Pons (tissue), 1 donor: ENCODE data around the gene PRKCE.

Experiments
- DNase-seq: peaks from one replicate; pipeline ENCODE4 v3.0.0-alpha.2; 2016; ENCODE audit warnings: low spot score

The PRKCE gene

DNA sequence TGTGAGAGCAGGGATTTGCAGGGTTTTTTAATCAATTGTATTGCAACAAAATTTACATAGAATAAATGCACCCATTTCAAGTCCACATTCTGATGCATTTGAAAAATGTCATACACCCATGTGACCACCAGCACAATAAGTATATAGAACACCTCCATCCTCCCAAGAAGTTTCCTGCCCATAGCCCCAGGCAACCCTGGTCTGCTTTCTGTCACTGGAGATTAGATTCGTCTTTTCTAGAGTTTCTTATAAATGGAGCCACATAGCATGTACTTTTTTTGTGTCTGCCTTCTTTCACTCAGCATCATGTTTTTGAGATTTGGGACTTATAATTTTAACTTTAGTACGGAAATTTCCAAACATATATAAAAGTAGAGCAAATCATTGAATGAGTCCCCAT, 518.6 kb downstream of the PRKCE start:
- no peak for DNase-seq

DNA sequence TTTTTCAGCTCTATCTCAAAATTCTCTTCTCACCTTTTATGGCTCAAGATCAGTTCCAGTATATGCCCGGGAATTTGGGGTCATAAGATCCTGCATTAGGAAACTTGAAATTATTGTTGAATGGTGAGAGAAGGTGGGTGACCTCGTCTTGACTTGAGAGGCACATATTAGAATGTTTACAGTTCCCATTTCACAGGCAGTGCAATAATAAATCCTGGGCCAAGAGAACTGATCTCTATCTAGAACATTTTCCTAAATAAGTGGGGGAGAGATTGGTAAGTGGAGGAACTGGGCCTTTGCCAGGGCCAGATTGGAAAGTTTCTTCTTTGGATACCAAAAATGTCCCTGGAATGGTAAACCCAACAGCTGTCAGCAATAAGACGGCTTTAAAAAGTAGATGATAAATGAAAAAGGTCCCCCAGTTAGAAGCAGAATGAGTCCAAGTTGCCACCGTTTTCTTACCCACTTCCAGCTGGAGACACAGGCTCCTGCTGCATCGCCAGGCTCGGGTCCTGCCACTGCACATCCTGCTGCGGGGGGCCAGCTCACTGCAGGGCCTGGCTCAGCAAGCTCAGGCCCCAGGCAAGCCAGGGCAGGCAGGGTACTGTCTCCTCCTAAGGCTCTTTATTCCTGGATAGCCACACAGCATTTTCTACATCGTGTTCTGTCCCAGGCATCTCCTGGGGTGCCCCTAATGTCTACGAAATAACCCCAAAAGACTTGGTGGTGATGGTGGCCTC, 519.3 kb downstream of the PRKCE start:
- no peak for DNase-seq

DNA sequence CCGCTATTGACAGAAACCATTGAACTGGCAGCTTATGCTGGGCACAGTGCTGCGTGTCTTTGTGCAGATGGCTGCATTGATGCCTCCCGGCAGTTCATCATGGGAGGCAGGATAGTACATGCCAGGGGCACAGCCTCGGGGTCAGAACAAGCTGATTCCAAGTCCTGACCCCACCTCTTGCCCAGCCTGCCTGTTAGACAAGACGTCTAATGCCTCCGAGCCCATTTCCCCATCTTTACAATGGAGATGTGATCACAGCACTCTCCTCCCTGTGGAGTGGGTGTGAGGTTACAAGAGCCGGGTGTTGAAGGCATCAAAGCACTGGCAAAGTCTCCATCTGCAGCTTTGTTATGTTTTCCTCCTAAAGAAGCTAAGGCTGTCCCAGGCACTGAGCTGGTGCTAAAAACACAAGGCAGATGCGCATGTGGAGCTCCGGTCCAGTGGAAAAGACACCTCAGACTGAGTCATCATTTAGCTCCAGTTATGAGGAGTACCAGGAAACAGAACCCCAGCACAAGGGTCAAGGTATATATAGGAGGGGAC, 520.0 kb downstream of the PRKCE start:
- DNase-seq = no peak

DNA sequence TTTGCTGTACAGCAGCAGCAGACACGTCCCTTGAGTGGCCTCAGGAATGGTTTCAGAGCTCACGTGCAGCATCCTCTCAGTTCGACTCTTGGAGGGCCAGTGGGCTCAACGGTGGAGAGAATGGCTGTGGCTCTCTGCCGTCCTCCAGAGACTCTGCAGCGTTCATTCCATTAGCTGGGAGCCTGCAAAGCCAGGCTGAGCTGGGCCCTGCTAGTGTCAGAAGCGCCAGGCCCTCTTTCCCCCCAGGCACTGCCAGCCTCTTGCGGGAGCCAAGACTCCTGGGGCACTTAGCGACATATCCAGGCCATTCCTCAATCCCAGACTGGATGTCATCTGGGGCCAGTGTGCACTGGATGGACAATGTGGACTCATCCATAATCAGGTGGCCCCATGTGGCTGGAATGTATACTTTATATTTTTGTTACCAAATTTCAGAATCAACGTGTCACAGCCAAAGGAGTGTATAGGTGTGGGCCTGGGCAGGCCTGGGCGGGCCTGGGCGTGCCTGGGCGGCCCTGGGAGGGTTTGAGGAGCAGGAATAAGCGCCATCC, 520.6 kb downstream of the PRKCE start:
- DNase-seq = no peak

DNA sequence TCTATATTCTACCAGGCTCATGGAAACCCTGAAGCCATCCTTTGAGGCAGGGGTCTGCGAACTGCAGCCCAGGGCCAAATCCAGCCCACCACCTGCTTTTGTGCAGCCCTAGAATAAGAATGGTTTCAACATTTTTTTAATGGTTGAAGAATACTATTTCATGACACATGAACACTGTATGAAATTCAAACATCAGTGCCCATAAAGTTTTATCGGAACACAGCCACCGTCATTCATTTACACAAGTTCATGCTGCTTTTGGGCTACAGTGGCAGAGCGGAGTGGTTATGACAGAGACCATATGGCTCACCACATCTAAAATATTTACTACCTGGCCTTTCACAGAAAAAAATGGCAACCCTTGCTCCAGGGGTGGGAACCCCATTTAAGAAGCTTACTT, 521.6 kb downstream of the PRKCE start:
- no peak for DNase-seq

DNA sequence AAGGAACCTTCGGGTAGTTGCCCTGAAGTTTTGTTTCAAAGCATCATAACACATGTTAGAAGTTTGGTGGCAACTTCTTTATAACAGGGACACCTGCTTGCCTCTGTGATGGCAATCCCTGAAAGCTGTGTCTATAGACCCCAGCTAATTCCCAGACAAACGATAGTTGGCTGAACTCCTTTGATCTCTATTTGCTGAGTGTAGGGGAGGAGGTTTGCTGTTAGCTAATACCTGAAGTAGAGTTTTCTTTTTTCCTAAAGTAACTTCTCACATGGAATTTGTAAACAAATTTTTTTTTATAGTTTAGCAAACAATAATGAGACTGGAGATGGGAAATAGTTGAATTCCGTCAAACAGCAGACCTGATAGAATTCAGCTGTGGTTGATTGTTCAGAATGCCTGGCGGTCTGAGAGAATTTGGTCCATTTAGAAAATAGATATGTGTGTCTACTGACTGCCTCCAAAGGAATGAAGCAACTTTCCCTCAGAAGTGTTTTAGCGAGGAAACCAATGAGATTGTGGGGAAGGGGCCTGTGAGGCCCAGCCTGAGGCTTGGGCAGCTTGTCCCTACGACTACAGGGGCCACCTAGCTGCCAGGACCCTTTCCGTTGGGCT, 522.3 kb downstream of the PRKCE start:
- DNase-seq = no peak

DNA sequence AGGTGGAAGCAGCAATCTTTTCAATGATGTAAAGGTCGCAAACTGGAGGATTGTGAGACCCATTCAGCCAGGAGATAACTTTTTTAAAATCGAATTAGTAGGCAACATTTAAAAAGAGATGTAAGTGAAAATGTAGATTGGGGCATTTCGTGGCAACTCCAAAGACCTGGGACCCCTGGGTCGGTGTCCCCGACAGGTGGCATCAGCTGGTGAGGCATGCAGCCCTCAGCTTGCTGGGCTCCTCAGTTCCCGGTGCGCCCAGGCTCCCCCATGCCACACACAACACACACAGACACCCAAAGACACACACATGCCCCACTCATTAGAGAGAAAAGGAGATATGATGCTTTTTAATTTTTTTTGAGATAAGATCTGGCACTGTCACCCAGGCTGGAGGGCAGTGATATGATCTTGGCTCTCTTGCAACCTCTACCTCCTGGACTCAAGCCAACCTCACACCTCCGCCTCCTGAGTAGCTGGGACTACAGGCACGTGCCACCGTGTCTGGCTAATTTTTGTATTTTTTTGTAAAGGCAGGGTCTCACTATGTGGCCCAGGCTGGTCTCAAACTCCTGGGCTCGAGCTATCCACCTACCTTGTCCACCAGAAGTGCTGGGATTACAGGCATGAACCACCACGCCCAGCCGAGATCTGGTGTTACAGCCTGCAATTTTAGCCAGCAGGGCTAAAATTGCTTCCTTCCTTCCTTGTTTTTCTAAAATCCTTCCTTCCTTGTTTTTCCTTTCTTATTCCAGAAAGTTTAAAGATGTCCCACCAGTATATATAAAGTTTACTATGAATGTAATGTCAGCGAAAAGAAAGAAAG, 523.1 kb downstream of the PRKCE start:
- no peak for DNase-seq

DNA sequence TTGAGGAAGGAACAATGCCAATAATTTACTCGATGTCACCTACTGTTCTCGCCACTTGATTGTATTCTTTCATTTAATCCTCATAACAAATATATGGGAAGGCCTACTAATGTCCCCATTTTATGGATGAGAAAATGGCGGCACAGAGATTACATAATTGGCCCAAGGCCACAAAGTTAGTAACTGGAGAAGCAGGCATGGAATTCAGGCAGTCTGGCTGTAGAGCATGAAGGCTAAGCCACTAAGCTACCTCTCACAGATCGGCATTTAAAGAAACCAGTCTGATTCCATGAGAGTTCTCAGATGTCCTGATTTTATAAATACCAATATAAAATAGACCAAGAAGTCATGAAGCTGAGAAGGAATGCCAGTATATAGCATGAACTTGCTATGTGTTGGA, 523.9 kb downstream of the PRKCE start:
- no peak for DNase-seq

DNA sequence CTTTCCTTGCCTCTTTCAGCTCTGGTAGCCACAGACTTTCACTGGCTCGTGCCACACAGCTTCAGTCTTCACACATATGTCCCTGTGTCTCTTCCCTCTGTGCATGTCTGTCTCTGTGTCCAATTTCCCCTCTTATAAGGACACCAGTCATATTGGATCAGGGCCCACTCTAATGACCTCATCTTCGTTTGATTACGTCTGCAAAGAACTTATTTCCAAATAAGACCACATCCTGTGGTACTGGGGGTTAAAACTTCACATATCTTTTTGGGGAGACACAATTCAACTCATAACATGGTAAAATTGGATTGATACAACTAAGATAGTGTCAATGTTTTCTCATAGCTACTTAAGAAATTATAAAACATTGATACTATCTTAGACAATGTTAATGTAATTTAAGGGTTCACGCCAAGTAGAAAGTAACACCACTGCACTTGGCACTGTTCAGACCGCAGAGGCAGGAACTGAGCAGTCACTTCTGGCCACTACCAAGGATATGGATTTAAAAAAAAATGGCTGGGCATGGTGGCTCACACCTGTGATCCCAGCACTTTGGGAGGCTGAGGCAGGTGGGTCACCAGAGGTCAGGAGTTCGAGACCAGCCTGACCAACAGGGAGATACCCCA, 526.1 kb downstream of the PRKCE start:
- DNase-seq = no peak

DNA sequence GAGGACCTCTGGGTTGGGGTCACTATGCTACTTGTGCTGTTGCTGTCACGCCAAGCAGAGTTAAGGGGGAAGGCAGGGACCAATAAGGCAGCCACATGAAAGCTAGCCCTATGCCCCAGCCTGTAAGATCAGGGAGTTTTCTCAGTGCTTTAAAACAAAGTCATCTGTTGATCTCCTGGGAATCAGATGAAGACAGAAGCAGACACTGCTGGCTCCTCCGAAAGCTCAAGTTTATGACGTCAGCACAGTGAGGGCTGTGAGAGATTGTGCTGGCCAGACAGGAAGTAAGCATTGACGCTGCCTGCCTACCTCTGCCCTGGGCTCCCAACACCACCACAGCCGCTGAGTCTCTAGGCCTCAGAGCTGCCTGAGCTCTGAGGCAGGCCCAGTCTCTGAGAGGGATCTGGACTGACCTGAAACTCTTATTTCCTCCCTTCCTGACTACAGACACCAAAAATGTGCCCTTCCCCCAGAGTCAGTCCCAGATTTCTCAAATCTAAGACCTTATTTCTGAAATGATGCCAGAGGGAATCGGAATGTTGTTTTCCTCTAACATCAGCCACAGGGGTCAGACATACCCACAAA, 527.7 kb downstream of the PRKCE start:
- no peak for DNase-seq

DNA sequence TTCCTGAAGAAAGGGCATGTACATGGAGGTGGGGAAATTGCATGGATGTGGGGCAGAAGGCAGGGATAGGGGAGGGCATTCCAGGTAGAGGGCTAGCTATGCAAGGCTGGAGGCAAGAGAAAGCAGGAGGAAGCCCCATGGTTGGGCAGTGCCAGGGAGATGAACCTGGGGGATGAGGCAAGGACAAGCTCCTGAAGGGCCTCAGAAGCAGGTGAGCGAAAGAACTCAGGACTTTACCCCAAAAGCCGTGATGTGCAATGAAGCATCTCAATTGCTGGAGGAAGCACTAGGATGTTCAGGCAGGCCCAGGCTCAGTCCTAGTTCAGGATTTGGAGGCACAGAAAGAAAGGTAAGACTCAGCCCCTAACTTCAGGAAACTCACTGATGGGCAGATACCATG, 528.7 kb downstream of the PRKCE start:
- no peak for DNase-seq

DNA sequence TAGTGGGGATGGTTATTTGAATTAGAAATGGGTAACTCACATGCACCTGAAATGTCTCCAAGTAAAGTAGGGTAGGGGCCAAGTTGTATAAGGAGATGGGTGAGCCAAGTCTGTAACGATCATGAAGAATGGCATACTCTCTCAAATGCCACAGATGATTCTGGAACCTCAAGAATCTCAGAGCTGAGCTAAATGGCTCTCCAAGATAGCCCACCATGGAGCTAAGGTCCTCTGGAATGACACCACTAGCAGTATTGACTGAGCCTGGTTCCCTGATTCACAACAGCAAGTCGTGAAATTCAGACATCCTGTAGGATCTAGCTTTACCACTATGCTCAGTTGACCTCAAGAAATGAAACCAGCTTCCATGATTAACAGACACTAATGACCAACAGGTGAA, 529.8 kb downstream of the PRKCE start:
- no peak for DNase-seq

DNA sequence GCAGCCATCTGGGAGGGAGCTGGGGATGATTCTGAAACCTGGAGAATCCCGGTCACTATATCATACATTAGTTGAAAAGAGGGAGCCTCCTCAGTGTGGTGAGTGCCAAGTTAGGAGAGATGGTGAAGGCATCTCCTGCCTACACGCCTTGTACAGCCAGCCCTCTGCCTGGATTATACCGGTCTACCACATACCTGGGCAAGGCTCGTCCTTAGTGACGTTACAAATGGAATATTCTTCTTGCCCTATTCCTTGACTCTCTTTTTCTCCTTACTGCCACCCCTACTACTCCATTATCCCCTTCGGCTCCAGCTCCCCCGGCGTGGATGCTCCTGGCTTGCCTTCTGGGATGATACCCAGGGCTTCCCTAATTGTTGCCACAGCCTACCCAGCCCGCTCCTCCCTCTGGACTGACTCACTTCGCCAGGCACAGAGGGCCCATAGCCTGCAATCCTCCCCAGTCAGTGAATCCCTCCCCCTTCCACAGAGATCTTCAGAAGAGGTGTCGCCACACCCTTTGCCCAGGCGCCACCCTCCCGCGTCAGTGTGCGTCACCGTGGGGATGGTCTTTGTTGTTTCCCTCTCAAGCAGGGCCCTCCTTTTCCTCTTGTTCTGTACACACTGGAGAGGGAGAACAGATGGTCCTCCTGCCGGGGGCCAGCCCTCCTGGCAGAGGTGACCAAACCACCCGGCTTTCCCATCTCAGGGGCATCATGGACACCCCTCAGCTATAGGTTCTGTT, 530.5 kb downstream of the PRKCE start:
- no peak for DNase-seq

DNA sequence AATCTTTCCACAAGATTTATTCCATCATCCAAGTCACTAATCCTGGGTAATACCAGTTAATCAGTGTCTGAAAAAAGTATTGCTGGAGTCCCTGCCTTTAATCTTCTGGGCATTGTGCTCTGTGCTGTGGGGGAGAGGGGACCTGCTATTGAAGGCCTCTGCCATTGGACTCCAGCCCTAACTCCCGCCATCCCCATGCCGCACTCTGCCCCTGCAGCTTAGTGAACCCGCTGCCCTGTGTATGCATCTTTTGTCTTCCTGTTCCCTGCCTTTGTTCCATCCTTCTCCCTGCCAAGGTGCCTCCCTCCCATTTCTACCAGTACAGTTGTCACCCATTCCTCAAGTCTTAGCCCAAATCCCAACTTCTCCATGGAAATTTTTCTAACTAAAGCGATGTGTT, 532.0 kb downstream of the PRKCE start:
- no peak for DNase-seq

DNA sequence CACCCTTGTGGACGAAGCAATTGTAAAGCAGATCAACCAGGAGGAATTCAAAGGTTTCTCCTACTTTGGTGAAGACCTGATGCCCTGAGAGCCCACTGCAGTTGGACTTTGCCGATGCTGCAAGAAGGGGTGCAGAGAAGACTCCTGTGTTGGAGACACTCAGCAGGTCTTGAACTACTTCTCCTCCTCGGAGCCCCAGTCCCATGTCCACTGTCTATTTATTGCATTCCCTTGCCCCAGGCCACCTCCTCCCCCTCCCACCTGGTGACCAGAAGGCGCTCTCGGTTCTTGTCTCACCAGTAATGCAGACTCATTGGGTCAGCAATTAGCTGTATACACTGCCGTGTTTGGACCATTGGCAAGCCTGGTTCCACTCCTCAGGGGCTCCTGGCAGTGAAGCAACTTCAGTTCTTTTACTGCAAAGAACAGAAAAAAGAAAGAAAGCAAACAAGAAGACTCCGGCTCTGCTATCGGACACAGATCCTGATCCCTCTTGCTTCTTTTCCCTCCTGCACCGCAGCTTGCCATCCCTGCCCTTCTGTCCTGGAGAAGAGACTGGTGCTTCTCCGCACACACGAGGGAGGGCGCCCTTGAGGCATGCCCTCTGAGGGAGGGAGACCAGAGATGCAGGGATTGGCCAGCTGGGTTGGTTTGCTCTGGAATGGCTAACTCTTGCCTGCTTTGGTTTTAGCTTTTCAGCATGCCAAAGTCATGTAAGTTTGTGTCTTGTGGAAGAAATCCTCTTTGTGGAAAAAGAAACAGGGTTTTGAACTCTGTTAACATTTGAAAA, 533.5 kb downstream of the PRKCE start:
- no peak for DNase-seq

DNA sequence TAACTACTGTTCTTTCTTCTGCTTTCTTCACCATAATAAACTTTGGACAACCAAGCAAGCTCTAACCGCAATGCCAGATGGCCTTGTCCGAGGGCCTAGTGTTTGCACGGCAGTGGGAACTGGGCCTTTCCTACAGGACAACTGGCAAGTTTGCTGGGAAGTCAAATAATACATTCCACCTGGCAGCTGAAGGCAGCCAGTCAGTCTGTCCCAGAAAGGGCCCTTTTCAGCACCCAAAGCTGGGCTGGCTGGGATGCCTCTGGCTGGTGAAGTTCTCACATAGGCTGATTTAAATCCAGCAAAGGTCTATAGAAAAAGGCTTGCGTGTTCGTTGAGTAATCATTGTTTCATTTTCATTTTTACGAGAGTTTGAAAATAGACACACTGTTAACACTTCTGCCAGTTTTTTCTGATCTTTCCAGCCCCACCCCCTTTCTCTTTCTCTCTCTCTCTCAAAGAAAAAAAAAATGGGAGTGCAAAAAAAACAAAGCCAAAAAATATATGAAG, 535.7 kb downstream of the PRKCE start:
- DNase-seq = peak; percentile 39

DNA sequence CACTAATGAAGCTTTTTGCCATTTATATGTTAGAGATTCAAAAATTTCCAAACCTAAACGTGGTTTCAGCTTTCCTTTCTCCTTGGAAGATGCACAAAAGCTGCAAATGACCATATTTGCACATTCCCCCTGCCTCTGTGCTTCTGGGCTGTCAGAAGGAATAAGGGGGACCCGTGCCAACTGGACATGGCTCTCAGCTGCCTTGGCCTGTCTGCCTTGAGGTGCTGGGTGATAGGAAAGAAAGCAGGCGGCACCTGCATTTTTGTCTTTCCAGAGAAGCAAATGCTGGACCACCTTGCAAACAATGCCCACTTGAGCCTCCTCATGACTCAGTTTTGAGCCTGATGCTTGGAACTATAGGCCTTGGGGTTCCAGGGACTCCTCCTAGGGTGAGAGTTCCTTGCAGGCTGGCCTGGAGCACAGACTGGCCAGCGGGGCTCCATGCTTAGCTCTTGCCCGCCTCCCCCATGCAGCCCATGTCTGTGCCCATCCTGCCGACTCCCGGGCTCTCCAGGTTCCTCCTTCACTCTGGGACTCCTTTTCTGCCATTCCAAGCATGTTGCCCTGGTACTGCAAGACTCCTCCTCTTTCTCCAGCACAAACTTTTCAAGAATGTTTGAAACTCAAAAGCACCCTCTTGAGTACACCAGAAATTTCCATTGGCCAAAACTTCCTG, 536.7 kb downstream of the PRKCE start:
- no peak for DNase-seq

DNA sequence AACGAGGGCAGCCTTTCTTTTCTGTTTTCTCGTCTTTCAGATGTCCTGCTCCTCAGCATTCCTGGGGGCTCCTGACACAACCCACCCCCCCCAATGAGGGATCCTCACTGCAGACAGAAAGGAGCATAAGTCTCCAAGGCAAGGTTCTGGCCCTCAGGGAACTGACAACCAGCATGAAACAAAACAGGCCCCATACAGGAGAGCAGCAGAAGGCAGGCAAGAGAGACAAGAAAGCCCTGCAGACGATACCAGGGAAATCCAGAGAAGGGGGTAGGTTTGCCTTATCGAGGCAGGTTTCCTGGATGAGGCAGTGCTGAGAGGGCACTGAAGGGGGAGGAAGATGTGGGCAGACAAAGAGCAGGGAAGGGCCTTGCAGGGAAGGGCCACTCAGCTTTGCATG, 541.9 kb downstream of the PRKCE start:
- DNase-seq = no peak

DNA sequence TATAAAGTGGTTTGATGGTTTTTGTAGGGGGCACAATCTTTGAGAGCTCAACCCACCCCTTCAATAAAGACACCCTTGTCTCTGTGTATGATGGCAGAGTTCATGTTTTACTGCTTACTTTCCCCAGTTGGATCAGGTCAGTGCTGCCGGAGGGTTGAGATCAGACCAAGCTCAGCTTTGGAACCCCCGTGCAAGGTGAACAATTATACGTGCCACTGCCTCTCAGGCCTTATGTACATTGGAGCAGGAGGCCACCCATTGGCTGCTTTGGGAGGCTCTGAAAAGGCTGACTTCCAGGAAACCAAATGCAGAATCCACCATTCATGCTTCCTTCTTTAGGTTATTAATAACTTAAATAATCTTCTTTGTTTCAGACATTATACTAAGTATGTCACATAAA, 542.4 kb downstream of the PRKCE start:
- DNase-seq = no peak
